D721Med (cell line): ENCODE data around the gene SLC38A10.

Experiments
- DNase-seq: peaks from one replicate; pipeline ENCODE4 v3.0.0; 2011; ENCODE audit warnings: low spot score; ENCODE audit not compliant: insufficient read length
- FAIRE-seq: peaks from 2 replicates; lab custom pipeline; 2011; peaks lifted over from hg19 to GRCh38; lab: Jason Lieb, UNC
- CTCF ChIP-seq: IDR thresholded peaks from 2 replicates; pipeline ENCODE4 v1.5.1; 2012; ENCODE audit warnings: mild to moderate bottlenecking, control low read depth; ENCODE audit not compliant: insufficient read depth; ENCODE audit errors: missing control alignments

The SLC38A10 gene

GRCh38 chr17:81279278-81280275 is 15.5 kb downstream of the SLC38A10 start:
- no peak for FAIRE-seq
- no peak for DNase-seq
- no peak for TF ChIP-seq CTCF

- TF ChIP-seq CTCF: no peak
- no peak for DNase-seq
- no peak for FAIRE-seq
Observed at GRCh38 chr17:81278831-81279230, 16.3 kb downstream of the SLC38A10 start.

- DNase-seq (no peak), FAIRE-seq (no peak)
- no peak for TF ChIP-seq CTCF
Observed at GRCh38 chr17:81277946-81278693, 17.0 kb downstream of the SLC38A10 start.

- no peak for DNase-seq
Observed at GRCh38 chr17:81277421-81277820, 17.7 kb downstream of the SLC38A10 start.

GRCh38 chr17:81276781-81277180 is 18.3 kb downstream of the SLC38A10 start:
- no peak for TF ChIP-seq CTCF
- DNase-seq (no peak), FAIRE-seq (no peak)

More at GRCh38 chr17:81277421-81277820, 17.7 kb downstream of the SLC38A10 start:
- no peak for TF ChIP-seq CTCF
- FAIRE-seq: no peak

GRCh38 chr17:81274471-81274855 is 20.6 kb downstream of the SLC38A10 start:
- FAIRE-seq: no peak
- no peak for TF ChIP-seq CTCF

More at GRCh38 chr17:81274471-81274855, 20.6 kb downstream of the SLC38A10 start:
- no peak for DNase-seq
